Nephron (organoid): ENCODE measurements around the gene RFTN2.

Experiments
- H3K27ac Mint-ChIP-seq, 3 experiments: 2 replicates each; pipeline ENCODE4 v1.8.0; 2020; ENCODE audit warnings: mixed read lengths in 3 of 3, mild to moderate bottlenecking in 2 of 3, moderate library complexity in 1 of 3
- H3K27me3 Mint-ChIP-seq: 2 replicates; pipeline ENCODE4 v1.8.0; 2021; ENCODE audit warnings: low read depth, mild to moderate bottlenecking, moderate library complexity, mixed read lengths
- H3K36me3 Mint-ChIP-seq: 2 replicates; pipeline ENCODE4 v1.8.0; 2020; ENCODE audit warnings: low read depth, mixed read lengths
- H3K4me1 Mint-ChIP-seq: 2 replicates; pipeline ENCODE4 v1.8.0; 2020; ENCODE audit warnings: mixed read lengths
- H3K4me3 Mint-ChIP-seq, 3 experiments: 2 replicates each; pipeline ENCODE4 v1.8.0; 2020; ENCODE audit warnings: mild to moderate bottlenecking in 3 of 3, mixed read lengths in 3 of 3, moderate library complexity in 2 of 3
- H3K9me3 Mint-ChIP-seq: 2 replicates; pipeline ENCODE4 v1.8.0; 2020; ENCODE audit warnings: mixed read lengths
- TF ChIP-seq, protein P1 (sequence below), 3 experiments: fragments of 200-600 bp; sonication (generic); IDR thresholded peaks; one replicate each; pipeline ENCODE4 v1.5.0; 2021; ENCODE audit warnings: antibody characterized with exemption in 3 of 3; ENCODE audit not compliant: unreplicated experiment in 3 of 3

The RFTN2 gene

DNA sequence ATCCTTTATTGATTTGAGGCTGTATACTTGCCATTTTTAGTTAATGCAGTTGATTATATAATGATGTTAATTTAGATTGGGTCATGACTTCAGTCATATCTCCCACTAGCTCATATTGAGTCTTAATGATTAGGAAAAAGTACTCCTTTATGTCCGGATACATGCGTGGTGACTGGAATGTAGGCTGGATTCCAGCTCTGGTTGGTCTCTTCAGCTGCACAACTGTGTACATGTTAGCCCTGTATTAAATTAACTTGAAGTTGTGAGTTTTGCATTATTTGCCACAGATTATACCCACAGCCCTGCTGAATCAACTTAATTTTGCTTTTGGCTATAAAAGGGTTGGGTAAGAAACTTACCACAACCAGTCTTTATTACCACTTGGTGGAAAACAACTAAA is 137.0 kb downstream of the RFTN2 start:
- Mint-ChIP-seq H3K4me1 (no peaks in the 10 kb centered on the region), H3K36me3 (peaks cover 79% of the 10 kb centered on the region), H3K9me3 (no peaks in the 10 kb centered on the region), H3K27ac (peak overlapping the region in 1 of 3 experiments; percentile 28), H3K27me3 (no peaks in the 10 kb centered on the region), H3K4me3 (no peak overlapping the region)
- TF ChIP-seq, protein P1, sequence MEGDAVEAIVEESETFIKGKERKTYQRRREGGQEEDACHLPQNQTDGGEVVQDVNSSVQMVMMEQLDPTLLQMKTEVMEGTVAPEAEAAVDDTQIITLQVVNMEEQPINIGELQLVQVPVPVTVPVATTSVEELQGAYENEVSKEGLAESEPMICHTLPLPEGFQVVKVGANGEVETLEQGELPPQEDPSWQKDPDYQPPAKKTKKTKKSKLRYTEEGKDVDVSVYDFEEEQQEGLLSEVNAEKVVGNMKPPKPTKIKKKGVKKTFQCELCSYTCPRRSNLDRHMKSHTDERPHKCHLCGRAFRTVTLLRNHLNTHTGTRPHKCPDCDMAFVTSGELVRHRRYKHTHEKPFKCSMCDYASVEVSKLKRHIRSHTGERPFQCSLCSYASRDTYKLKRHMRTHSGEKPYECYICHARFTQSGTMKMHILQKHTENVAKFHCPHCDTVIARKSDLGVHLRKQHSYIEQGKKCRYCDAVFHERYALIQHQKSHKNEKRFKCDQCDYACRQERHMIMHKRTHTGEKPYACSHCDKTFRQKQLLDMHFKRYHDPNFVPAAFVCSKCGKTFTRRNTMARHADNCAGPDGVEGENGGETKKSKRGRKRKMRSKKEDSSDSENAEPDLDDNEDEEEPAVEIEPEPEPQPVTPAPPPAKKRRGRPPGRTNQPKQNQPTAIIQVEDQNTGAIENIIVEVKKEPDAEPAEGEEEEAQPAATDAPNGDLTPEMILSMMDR (IDR thresholded peaks at IDR 0.05; ENCODE audit: unreplicated experiment in 3 of 3) = no peak
